Neural cell (in vitro differentiated cells): ENCODE data around the gene PUS10.

ENCODE experiments used
- CTCF ChIP-seq: fragments of 450-650 bp; IDR thresholded peaks from 2 replicates; pipeline ENCODE4 v1.5.1; 2014; ENCODE audit warnings: antibody characterized with exemption, mild to moderate bottlenecking, moderate library complexity; ENCODE audit not compliant: poor library complexity, severe bottlenecking
- POLR2AphosphoS5 ChIP-seq: IDR thresholded peaks from 2 replicates; pipeline ENCODE4 v1.6.1; 2012

DNA sequence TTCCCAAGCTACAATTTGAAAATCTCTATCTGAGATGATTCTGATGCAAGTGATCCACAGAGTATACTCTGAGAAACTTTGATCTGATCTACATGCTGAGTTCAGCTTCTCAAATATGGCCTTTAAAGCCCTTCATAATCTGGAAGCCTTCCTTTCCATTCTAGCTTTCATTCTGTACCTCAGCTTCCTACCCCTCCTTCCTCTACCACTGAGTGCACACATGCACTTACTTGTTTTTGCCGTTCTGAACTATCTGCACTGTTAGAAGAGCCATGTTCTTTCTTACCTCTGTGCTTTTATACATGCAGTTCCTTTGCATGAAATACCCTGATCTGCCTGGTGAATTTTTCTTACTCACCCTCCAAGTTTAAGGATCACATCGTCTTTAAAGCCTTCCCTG is 111.7 kb downstream of the PUS10 start:
- no peak for TF ChIP-seq CTCF
- TF ChIP-seq POLR2AphosphoS5 = no peak
